ENCODE measurements around the gene MOG. TPM values are rescaled to one million over a fixed set of nuclear protein-coding genes. Genes with fewer than 3 reads are reported as not detected.

MOG gene
- total RNA-seq, 1 experiment from 2014 or later = not detected

DNA sequence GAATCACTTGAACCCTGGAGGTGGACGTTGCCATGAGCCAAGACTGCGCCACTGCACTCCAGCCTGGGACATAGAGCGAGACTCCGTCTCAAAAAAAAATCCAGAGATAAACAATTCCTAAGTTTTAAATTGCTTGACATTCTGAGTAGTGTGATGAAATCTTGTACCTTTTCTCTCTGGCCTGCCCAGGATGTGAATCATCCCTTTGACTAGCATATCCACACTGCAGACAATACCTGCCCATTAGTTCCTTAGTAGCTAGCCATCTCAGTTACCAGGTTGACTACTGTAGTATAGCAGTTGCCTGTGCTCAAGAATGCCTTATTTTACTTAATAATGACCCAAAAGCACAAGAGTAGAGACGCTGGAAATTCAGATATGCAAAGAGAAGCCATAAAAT lies 21.2 kb downstream of the MOG start:
- Mint-ChIP-seq H3K27me3 (ENCODE audit: unreplicated experiment) (no peaks in the 10 kb centered on the region), H3K27ac (ENCODE audit: unreplicated experiment) (no peak overlapping the region), H3K36me3 (ENCODE audit: insufficient read depth, unreplicated experiment) (peaks cover 5% of the 10 kb centered on the region), H3K9me3 (ENCODE audit: low read depth, unreplicated experiment) (no peaks in the 10 kb centered on the region), H3K4me1 (ENCODE audit: low read depth, unreplicated experiment) (peaks cover 34% of the 10 kb centered on the region), H3K4me3 (ENCODE audit: low read depth, unreplicated experiment) (no peak overlapping the region)
- TF ChIP-seq, protein P1, sequence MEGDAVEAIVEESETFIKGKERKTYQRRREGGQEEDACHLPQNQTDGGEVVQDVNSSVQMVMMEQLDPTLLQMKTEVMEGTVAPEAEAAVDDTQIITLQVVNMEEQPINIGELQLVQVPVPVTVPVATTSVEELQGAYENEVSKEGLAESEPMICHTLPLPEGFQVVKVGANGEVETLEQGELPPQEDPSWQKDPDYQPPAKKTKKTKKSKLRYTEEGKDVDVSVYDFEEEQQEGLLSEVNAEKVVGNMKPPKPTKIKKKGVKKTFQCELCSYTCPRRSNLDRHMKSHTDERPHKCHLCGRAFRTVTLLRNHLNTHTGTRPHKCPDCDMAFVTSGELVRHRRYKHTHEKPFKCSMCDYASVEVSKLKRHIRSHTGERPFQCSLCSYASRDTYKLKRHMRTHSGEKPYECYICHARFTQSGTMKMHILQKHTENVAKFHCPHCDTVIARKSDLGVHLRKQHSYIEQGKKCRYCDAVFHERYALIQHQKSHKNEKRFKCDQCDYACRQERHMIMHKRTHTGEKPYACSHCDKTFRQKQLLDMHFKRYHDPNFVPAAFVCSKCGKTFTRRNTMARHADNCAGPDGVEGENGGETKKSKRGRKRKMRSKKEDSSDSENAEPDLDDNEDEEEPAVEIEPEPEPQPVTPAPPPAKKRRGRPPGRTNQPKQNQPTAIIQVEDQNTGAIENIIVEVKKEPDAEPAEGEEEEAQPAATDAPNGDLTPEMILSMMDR (IDR thresholded peaks at IDR 0.05; ENCODE audit: unreplicated experiment) = no peak
- BruUV-seq (replicated peaks) = no TSS peak
- CTCF ChIA-PET = interaction anchor here (0.5 to 3.0 kb wide), 6 partner anchors 18 to 1311 kb away, joined by 4 to 28 read pairs (median 9); no protein-coding TSS in a partner anchor
- no peak for DNase-seq
- intact Hi-C loops (cut with micrococcal nuclease; ENCODE audit: unreplicated experiment) = no loop called here

DNA sequence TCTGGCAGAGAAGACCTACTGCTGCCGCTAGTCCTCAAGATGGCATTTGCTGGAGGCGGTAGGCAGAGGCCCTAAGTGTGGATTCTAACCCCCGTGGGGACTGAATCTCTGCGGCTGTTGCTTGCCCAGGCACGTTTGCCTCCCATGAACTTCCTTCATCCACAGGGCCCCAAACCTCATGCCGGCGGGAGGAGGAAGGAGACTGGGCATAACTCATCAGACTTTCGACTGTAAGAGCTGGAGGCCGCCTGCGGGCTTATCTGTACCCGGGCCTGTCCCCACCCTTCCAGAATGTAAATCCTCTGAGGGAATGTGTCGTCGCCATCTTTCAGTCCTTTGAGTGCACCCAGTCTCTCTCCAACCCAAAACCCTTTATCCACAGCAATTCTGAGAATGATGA lies 23.1 kb downstream of the MOG start:
- H3K4me3 Mint-ChIP-seq (ENCODE audit: low read depth, unreplicated experiment) = no peak overlapping the region
- no peak for DNase-seq
- CTCF ChIA-PET = no interaction called here
- no peak overlapping the region for H3K27ac Mint-ChIP-seq (ENCODE audit: unreplicated experiment)
- BruUV-seq (replicated peaks) = no TSS peak
- intact Hi-C loops (cut with micrococcal nuclease; ENCODE audit: unreplicated experiment) = no loop called here
- TF ChIP-seq, protein P1 (IDR thresholded peaks at IDR 0.05; ENCODE audit: unreplicated experiment) = no peak
- H3K4me1 Mint-ChIP-seq (ENCODE audit: low read depth, unreplicated experiment) = peaks cover 34% of the 10 kb centered on the region
- peaks cover 5% of the 10 kb centered on the region for H3K36me3 Mint-ChIP-seq (ENCODE audit: insufficient read depth, unreplicated experiment)
- no peaks in the 10 kb centered on the region for H3K9me3 Mint-ChIP-seq (ENCODE audit: low read depth, unreplicated experiment)
- H3K27me3 Mint-ChIP-seq (ENCODE audit: unreplicated experiment) = no peaks in the 10 kb centered on the region

DNA sequence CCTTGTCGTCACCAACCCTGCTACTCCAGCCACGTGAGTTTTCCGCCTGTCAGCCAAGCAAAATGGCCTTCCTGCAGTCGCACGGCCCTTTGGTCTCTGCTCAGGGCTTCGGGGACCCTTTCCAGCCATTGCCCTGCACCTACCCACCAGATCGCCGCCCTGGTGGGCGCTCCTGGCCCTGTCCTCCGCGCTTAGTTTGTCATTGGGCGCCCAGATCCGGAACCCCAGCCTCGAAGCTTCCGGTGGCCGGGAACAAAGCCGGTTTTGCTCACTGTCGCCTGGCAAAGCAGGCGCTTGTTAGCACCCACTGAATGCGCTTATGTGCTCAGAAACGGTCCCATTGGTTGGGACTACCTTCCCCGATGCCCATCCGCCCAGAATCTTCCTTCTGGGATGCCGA lies 23.5 kb downstream of the MOG start:
- H3K4me1 Mint-ChIP-seq (ENCODE audit: low read depth, unreplicated experiment) = peaks cover 34% of the 10 kb centered on the region
- BruUV-seq (replicated peaks) = no TSS peak
- intact Hi-C loops (cut with micrococcal nuclease; ENCODE audit: unreplicated experiment) = no loop called here
- H3K9me3 Mint-ChIP-seq (ENCODE audit: low read depth, unreplicated experiment) = no peaks in the 10 kb centered on the region
- no peaks in the 10 kb centered on the region for H3K27me3 Mint-ChIP-seq (ENCODE audit: unreplicated experiment)
- TF ChIP-seq, protein P1 (IDR thresholded peaks at IDR 0.05; ENCODE audit: unreplicated experiment) = no peak
- peaks cover 5% of the 10 kb centered on the region for H3K36me3 Mint-ChIP-seq (ENCODE audit: insufficient read depth, unreplicated experiment)
- DNase-seq = no peak
- CTCF ChIA-PET = no interaction called here
- H3K4me3 Mint-ChIP-seq (ENCODE audit: low read depth, unreplicated experiment) = no peak overlapping the region
- H3K27ac Mint-ChIP-seq (ENCODE audit: unreplicated experiment) = no peak overlapping the region

DNA sequence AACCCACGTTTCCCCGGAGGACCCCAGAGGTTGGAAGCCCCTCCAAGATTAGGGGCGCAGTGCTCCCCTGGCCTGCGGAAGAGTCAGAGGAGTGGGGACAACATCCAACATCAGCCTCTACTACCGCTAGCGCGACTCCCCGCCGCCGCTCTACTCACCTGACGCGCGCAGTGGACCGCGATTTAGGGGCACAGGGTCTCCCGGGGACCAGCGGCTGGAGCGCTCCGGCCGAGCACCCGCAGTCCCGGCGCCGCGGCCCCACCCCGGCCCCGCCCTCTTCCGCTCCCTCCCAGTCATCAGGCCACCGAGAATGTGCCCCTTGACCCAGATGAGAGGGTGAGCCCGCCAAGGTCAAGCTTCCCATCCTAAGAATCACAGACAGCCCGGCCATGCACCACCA lies 24.0 kb downstream of the MOG start, which contains the start of gene ZFP57:
ZFP57 (minus strand) TSS at position 249 of the 400 bp plus-strand sequence. CDS start 4,149 bp downstream, outside the sequence.
- Mint-ChIP-seq H3K9me3 (ENCODE audit: low read depth, unreplicated experiment) (no peaks in the 10 kb centered on the region), H3K36me3 (ENCODE audit: insufficient read depth, unreplicated experiment) (peaks cover 5% of the 10 kb centered on the region), H3K4me1 (ENCODE audit: low read depth, unreplicated experiment) (peaks cover 30% of the 10 kb centered on the region), H3K27ac (ENCODE audit: unreplicated experiment) (no peak within 1 kb of the TSS), H3K27me3 (ENCODE audit: unreplicated experiment) (no peaks in the 10 kb centered on the region), H3K4me3 (ENCODE audit: low read depth, unreplicated experiment) (no peak within 1 kb of the TSS)
- TF ChIP-seq, protein P1 (IDR thresholded peaks at IDR 0.05; ENCODE audit: unreplicated experiment) = no peak
- CTCF ChIA-PET = no interaction called here
- no TSS peak for BruUV-seq (replicated peaks)
- no peak for DNase-seq
- intact Hi-C loops (cut with micrococcal nuclease; ENCODE audit: unreplicated experiment) = no loop called here

Data from Calu3 (cell line).